A673 (cell line): ENCODE data around the gene BEX3. TPM values are rescaled to one million over a fixed set of nuclear protein-coding genes. Genes with fewer than 3 reads are reported as not detected.
"Not testable (repeated sequence)": the region's sequence is repeated elsewhere in the genome, so short reads cannot be mapped to it uniquely, and the experiment has no call there.

Experiments
- BruUV-seq: library from RNA; stranded (reverse); fragments of 400-500 nt; replicated peaks from 2 replicates; lab custom pipeline; 2021; lab: Mats Ljungman, UMichigan
- CTCF ChIA-PET: fragments of 300-600 bp; sonication (Branson Sonifier 250); formaldehyde crosslinking; loops from one replicate; lab custom pipeline; 2022; ENCODE audit warnings: antibody characterized with exemption; lab: Charles Lee
- POLR2A ChIA-PET: fragments of 300-600 bp; sonication (Branson Sonifier 250); formaldehyde crosslinking; loops from one replicate; lab custom pipeline; 2022; ENCODE audit warnings: antibody characterized with exemption; ENCODE audit not compliant: low non-redundant PET; lab: Charles Lee
- DNase-seq: peaks from one replicate; pipeline ENCODE4 v3.0.0-alpha.2; 2015; ENCODE audit warnings: low spot score
- H3K27ac ChIP-seq: fragments of 200-600 bp; sonication (generic); 2 replicates; pipeline ENCODE4 v1.5.1; 2016; ENCODE audit warnings: mixed run types, low read depth, mild to moderate bottlenecking, mixed read lengths, antibody characterized with exemption, low read length; ENCODE audit not compliant: poor library complexity, severe bottlenecking
- H3K27me3 ChIP-seq: fragments of 200-600 bp; sonication (generic); replicated peaks from 2 replicates; pipeline ENCODE4 v1.6.1; 2017; ENCODE audit warnings: mixed run types, low read depth, mild to moderate bottlenecking, mixed read lengths, antibody characterized with exemption, low read length; ENCODE audit not compliant: insufficient read depth, poor library complexity
- H3K36me3 ChIP-seq: fragments of 200-600 bp; sonication (generic); 2 replicates; pipeline ENCODE4 v1.6.1; 2016; ENCODE audit warnings: mixed run types, mild to moderate bottlenecking, mixed read lengths, antibody characterized with exemption, low read length; ENCODE audit not compliant: insufficient read depth, poor library complexity, severe bottlenecking
- H3K4me1 ChIP-seq: fragments of 200-600 bp; sonication (generic); 2 replicates; pipeline ENCODE4 v1.6.1; 2017; ENCODE audit warnings: mixed run types, mild to moderate bottlenecking, mixed read lengths, antibody characterized with exemption, low read length; ENCODE audit not compliant: insufficient read depth, poor library complexity, severe bottlenecking
- H3K4me3 ChIP-seq: fragments of 200-600 bp; sonication (generic); 2 replicates; pipeline ENCODE4 v1.5.1; 2016; ENCODE audit warnings: low read depth, mixed run types, mild to moderate bottlenecking, mixed read lengths, low read length; ENCODE audit not compliant: poor library complexity, severe bottlenecking
- H3K9me3 ChIP-seq: fragments of 200-600 bp; sonication (generic); 2 replicates; pipeline ENCODE4 v1.6.1; 2016; ENCODE audit warnings: mixed run types, low read depth, mild to moderate bottlenecking, mixed read lengths, antibody characterized with exemption, low read length; ENCODE audit not compliant: poor library complexity, severe bottlenecking
- CTCF ChIP-seq: fragments of 300-800, 200-600 bp; sonication (generic); conservative IDR thresholded peaks from 2 replicates; pipeline ENCODE4 v1.5.1; 2017; ENCODE audit warnings: low read depth, mild to moderate bottlenecking, antibody characterized with exemption, low read length, moderate library complexity, mixed read lengths
- EZH2 ChIP-seq: fragments of 200-600 bp; sonication (generic); IDR thresholded peaks from 2 replicates; pipeline ENCODE4 v1.6.1; 2017; ENCODE audit warnings: borderline replicate concordance, low read depth, mild to moderate bottlenecking, mixed read lengths, antibody characterized with exemption, low read length; ENCODE audit not compliant: poor library complexity, severe bottlenecking
- intact Hi-C: fragments of 100-400 bp; cut with micrococcal nuclease; formaldehyde crosslinking; loops from one replicate; pipeline ENCODE4 v1.10.0; 2022; ENCODE audit not compliant: unreplicated experiment
- total RNA-seq: library from RNA; stranded (reverse); gene quantifications from 2 replicates; pipeline ENCODE4 v1.2.3, GENCODE V29; 2021

Gene BEX3
- total RNA-seq, 1 experiment from 2014 or later = 254 TPM

GRCh38 chrX:103357871-103358270 is 18.5 kb upstream of the BEX3 start:
- Histone ChIP-seq H3K27me3 (no peaks in the 10 kb centered on the region), H3K4me3 (peak overlapping the region; percentile 80), H3K27ac (no peak overlapping the region), H3K4me1 (no peaks in the 10 kb centered on the region), H3K9me3 (no peaks in the 10 kb centered on the region), H3K36me3 (peaks cover 5% of the 10 kb centered on the region)
- POLR2A ChIA-PET = no interaction called here
- BruUV-seq = no TSS peak
- no peak for DNase-seq
- TF ChIP-seq EZH2 = no peak
- TF ChIP-seq CTCF = no peak
- CTCF ChIA-PET = no interaction called here
- intact Hi-C loops = no loop called here

- H3K4me3 ChIP-seq, H3K36me3 ChIP-seq, intact Hi-C loops, H3K4me1 ChIP-seq, H3K27me3 ChIP-seq, POLR2A ChIA-PET, DNase-seq, BruUV-seq, H3K27ac ChIP-seq, H3K9me3 ChIP-seq: not testable (repeated sequence)
- CTCF ChIA-PET = interaction anchor here (0.8 kb wide), 1 partner anchor 101 kb away, joined by 5 read pairs; no protein-coding TSS in a partner anchor
Measured at GRCh38 chrX:103359605-103360004, 16.7 kb upstream of the BEX3 start.

GRCh38 chrX:103360092-103360491 is 16.2 kb upstream of the BEX3 start:
- intact Hi-C loops = no loop called here
- BruUV-seq = no TSS peak

More at GRCh38 chrX:103360092-103360491, 16.2 kb upstream of the BEX3 start:
- no peak for DNase-seq
- TF ChIP-seq EZH2 (no peak), CTCF (no peak)
- ChIA-PET CTCF (no interaction called here), POLR2A (no interaction called here)
- peaks cover 5% of the 10 kb centered on the region for H3K36me3 ChIP-seq
- H3K9me3 ChIP-seq = no peaks in the 10 kb centered on the region
- H3K27me3 ChIP-seq = no peaks in the 10 kb centered on the region
- H3K27ac ChIP-seq = no peak overlapping the region
- no peaks in the 10 kb centered on the region for H3K4me1 ChIP-seq
- no peak overlapping the region for H3K4me3 ChIP-seq
